Activated effector memory CD4-positive, alpha-beta T cell treated with Interleukin-2 at 50 U/mL for 16 hours (primary cell): Measurements from ENCODE around the gene SRPK3.

Source experiments
- DNase-seq: peaks from one replicate; pipeline ENCODE4 v3.0.0-alpha.2; 2020

The SRPK3 gene

GRCh38 chrX:153771415-153772315 is 9.2 kb upstream of the SRPK3 start:
- no peak for DNase-seq

GRCh38 chrX:153772316-153773217 is 8.3 kb upstream of the SRPK3 start:
- DNase-seq: no peak

GRCh38 chrX:153773218-153773611 is 7.6 kb upstream of the SRPK3 start:
- DNase-seq: no peak

- DNase-seq: no peak
Measured at GRCh38 chrX:153773741-153774575, 6.9 kb upstream of the SRPK3 start.

GRCh38 chrX:153774576-153775292 is 6.1 kb upstream of the SRPK3 start:
- no peak for DNase-seq

GRCh38 chrX:153775293-153776119 is 5.3 kb upstream of the SRPK3 start:
- no peak for DNase-seq

GRCh38 chrX:153776120-153776599 is 4.7 kb upstream of the SRPK3 start:
- DNase-seq: no peak

GRCh38 chrX:153776611-153777045 is 4.2 kb upstream of the SRPK3 start:
- DNase-seq: no peak

GRCh38 chrX:153777261-153778090 is 3.4 kb upstream of the SRPK3 start:
- DNase-seq: no peak

- no peak for DNase-seq
Measured at GRCh38 chrX:153778181-153778580, 2.7 kb upstream of the SRPK3 start.

GRCh38 chrX:153778684-153779101 is 2.1 kb upstream of the SRPK3 start:
- no peak for DNase-seq

- DNase-seq: no peak
Measured at GRCh38 chrX:153779891-153780677, 757 bp upstream of the SRPK3 start.

GRCh38 chrX:153781428-153782047 is 697 bp downstream of the SRPK3 start:
- no peak for DNase-seq

GRCh38 chrX:153782313-153782712 is 1.5 kb downstream of the SRPK3 start:
- no peak for DNase-seq

GRCh38 chrX:153782871-153783270 is 2.0 kb downstream of the SRPK3 start:
- no peak for DNase-seq

- DNase-seq: no peak
Measured at GRCh38 chrX:153783378-153784013, 2.7 kb downstream of the SRPK3 start.

GRCh38 chrX:153784325-153784967 is 3.6 kb downstream of the SRPK3 start:
- DNase-seq: no peak

GRCh38 chrX:153786669-153787068 is 5.8 kb downstream of the SRPK3 start:
- DNase-seq: no peak
